HG02763 (cell line): ENCODE data around the gene TEC.

Experiments
- ATAC-seq: cut with Tn5 transposase; IDR thresholded peaks from one replicate; pipeline ENCODE4 v1.9.1; 2021; ENCODE audit warnings: mild to moderate bottlenecking, moderate library complexity; ENCODE audit not compliant: unreplicated experiment

Gene TEC

GRCh38 chr4:48127682-48128404 is 141.8 kb downstream of the TEC start:
- ATAC-seq: peak; percentile 84

GRCh38 chr4:48127231-48127630 is 142.4 kb downstream of the TEC start:
- ATAC-seq: no peak

GRCh38 chr4:48126621-48127020 is 143.0 kb downstream of the TEC start:
- no peak for ATAC-seq

GRCh38 chr4:48124870-48125269 is 144.8 kb downstream of the TEC start:
- ATAC-seq: no peak

GRCh38 chr4:48122756-48123155 is 146.9 kb downstream of the TEC start:
- no peak for ATAC-seq

GRCh38 chr4:48121180-48121579 is 148.5 kb downstream of the TEC start:
- no peak for ATAC-seq

- no peak for ATAC-seq
Measured at GRCh38 chr4:48120132-48120531, 149.5 kb downstream of the TEC start.

GRCh38 chr4:48119646-48120045 is 150.0 kb downstream of the TEC start:
- ATAC-seq: no peak

GRCh38 chr4:48118081-48118480 is 151.6 kb downstream of the TEC start:
- no peak for ATAC-seq

GRCh38 chr4:48116582-48116981 is 153.1 kb downstream of the TEC start:
- ATAC-seq: no peak

- ATAC-seq: no peak
Measured at GRCh38 chr4:48114412-48114811, 155.2 kb downstream of the TEC start.

- ATAC-seq: no peak
Measured at GRCh38 chr4:48112017-48112667, 157.5 kb downstream of the TEC start.

GRCh38 chr4:48110452-48110978 is 159.1 kb downstream of the TEC start:
- ATAC-seq: no peak

GRCh38 chr4:48109413-48110263 is 160.0 kb downstream of the TEC start:
- ATAC-seq: peak; percentile 71

GRCh38 chr4:48108309-48109073 is 161.1 kb downstream of the TEC start:
- ATAC-seq: no peak

- ATAC-seq: no peak
Measured at GRCh38 chr4:48105230-48105629, 164.4 kb downstream of the TEC start.

GRCh38 chr4:48103483-48104139 is 166.0 kb downstream of the TEC start:
- peak; percentile 53 for ATAC-seq

GRCh38 chr4:48102303-48102702 is 167.3 kb downstream of the TEC start:
- no peak for ATAC-seq

GRCh38 chr4:48100256-48100655 is 169.4 kb downstream of the TEC start:
- no peak for ATAC-seq

GRCh38 chr4:48095441-48095840 is 174.2 kb downstream of the TEC start:
- ATAC-seq: no peak
